HFFc6 (cell line): ENCODE data around the gene YARS1. TPM values are rescaled to one million over a fixed set of nuclear protein-coding genes. Genes with fewer than 3 reads are reported as not detected.

Experiments
- DNase-seq: peaks from one replicate; pipeline ENCODE4 v3.0.0-alpha.2; 2018
- H3K27ac Mint-ChIP-seq: 2 replicates; pipeline ENCODE4 v1.8.0; 2020; ENCODE audit warnings: mild to moderate bottlenecking, mixed read lengths
- H3K27me3 Mint-ChIP-seq: 2 replicates; pipeline ENCODE4 v1.8.0; 2021; ENCODE audit warnings: mild to moderate bottlenecking, moderate library complexity, mixed read lengths; ENCODE audit not compliant: insufficient read depth
- H3K36me3 Mint-ChIP-seq: 2 replicates; pipeline ENCODE4 v1.8.0; 2021; ENCODE audit warnings: low read depth, mixed read lengths
- H3K4me1 Mint-ChIP-seq: 2 replicates; pipeline ENCODE4 v1.8.0; 2020; ENCODE audit warnings: low read depth, mixed read lengths
- H3K4me3 Mint-ChIP-seq: 2 replicates; pipeline ENCODE4 v1.8.0; 2020; ENCODE audit warnings: mild to moderate bottlenecking, moderate library complexity, mixed read lengths
- H3K9me3 Mint-ChIP-seq: 2 replicates; pipeline ENCODE4 v1.8.0; 2020; ENCODE audit warnings: mild to moderate bottlenecking, mixed read lengths
- CTCF ChIP-seq: fragments of 200-600 bp; sonication (generic); IDR thresholded peaks from 2 replicates; pipeline ENCODE4 v1.5.0; 2021; ENCODE audit warnings: antibody characterized with exemption, mild to moderate bottlenecking
- total RNA-seq, 6 experiments: library from RNA; stranded (reverse); fragmentation: NEBNext Ultra II Directional; extraction: Animal tissue kit (Norgen Biotek cat#: 25700); gene quantifications; 2 replicates in 1 of 6; 3 replicates in 5 of 6; pipeline ENCODE4 v1.2.3, GENCODE V29; 2021

YARS1 gene
- total RNA-seq, 6 experiments from 2014 or later = 92.5 to 122 (median 107) TPM

GRCh38 chr1:32763221-32763620 is 53.9 kb downstream of the YARS1 start:
- Mint-ChIP-seq H3K27ac (no peak overlapping the region), H3K36me3 (no peaks in the 10 kb centered on the region)

GRCh38 chr1:32761936-32762335 is 55.2 kb downstream of the YARS1 start:
- Mint-ChIP-seq H3K27ac (peak overlapping the region; percentile 6; the same call in 1 of the 2 replicates), H3K4me1 (peaks cover 42% of the 10 kb centered on the region), H3K4me3 (no peak overlapping the region)

More at GRCh38 chr1:32763221-32763620, 53.9 kb downstream of the YARS1 start:
- no peak for TF ChIP-seq CTCF
- H3K4me1 Mint-ChIP-seq = peaks cover 42% of the 10 kb centered on the region
- H3K4me3 Mint-ChIP-seq = no peak overlapping the region
- DNase-seq = no peak
- no peaks in the 10 kb centered on the region; the same call in 1 of the 2 replicates for H3K27me3 Mint-ChIP-seq
- no peaks in the 10 kb centered on the region for H3K9me3 Mint-ChIP-seq

GRCh38 chr1:32761253-32761877 is 55.8 kb downstream of the YARS1 start:
- Mint-ChIP-seq H3K4me1 (peaks cover 42% of the 10 kb centered on the region), H3K36me3 (no peaks in the 10 kb centered on the region)

More at GRCh38 chr1:32761936-32762335, 55.2 kb downstream of the YARS1 start:
- Mint-ChIP-seq H3K36me3 (no peaks in the 10 kb centered on the region), H3K27me3 (no peaks in the 10 kb centered on the region; the same call in 1 of the 2 replicates), H3K9me3 (no peaks in the 10 kb centered on the region)
- DNase-seq = no peak
- no peak for TF ChIP-seq CTCF

GRCh38 chr1:32759997-32760623 is 57.0 kb downstream of the YARS1 start:
- H3K27ac Mint-ChIP-seq = no peak overlapping the region
- H3K4me3 Mint-ChIP-seq = no peak overlapping the region
- peaks cover 42% of the 10 kb centered on the region for H3K4me1 Mint-ChIP-seq
- no peaks in the 10 kb centered on the region for H3K36me3 Mint-ChIP-seq
- DNase-seq = no peak
- no peaks in the 10 kb centered on the region for H3K9me3 Mint-ChIP-seq
- no peak for TF ChIP-seq CTCF
- H3K27me3 Mint-ChIP-seq = peaks cover 2% of the 10 kb centered on the region; the same call in 1 of the 2 replicates

More at GRCh38 chr1:32761253-32761877, 55.8 kb downstream of the YARS1 start:
- no peak for TF ChIP-seq CTCF
- H3K27ac Mint-ChIP-seq = peak overlapping the region; percentile 6; the same call in 1 of the 2 replicates
- DNase-seq = peak; percentile 53
- H3K9me3 Mint-ChIP-seq = no peaks in the 10 kb centered on the region
- no peak overlapping the region for H3K4me3 Mint-ChIP-seq
- H3K27me3 Mint-ChIP-seq = no peaks in the 10 kb centered on the region; the same call in 1 of the 2 replicates

GRCh38 chr1:32759521-32759981 is 57.6 kb downstream of the YARS1 start:
- no peaks in the 10 kb centered on the region for H3K9me3 Mint-ChIP-seq
- H3K27me3 Mint-ChIP-seq = peaks cover 2% of the 10 kb centered on the region; the same call in 1 of the 2 replicates
- no peak overlapping the region for H3K27ac Mint-ChIP-seq
- H3K4me3 Mint-ChIP-seq = no peak overlapping the region
- H3K36me3 Mint-ChIP-seq = no peaks in the 10 kb centered on the region
- peaks cover 43% of the 10 kb centered on the region for H3K4me1 Mint-ChIP-seq
- DNase-seq = no peak
- no peak for TF ChIP-seq CTCF
